DOHH2 (cell line): ENCODE data around the gene FALEC.

Experiments used
- H3F3A ChIP-seq: fragments of 200-600 bp; sonication (generic), shearing (Covaris generic); 2 replicates; pipeline ENCODE4 v1.6.0; 2016; ENCODE audit warnings: antibody characterized with exemption, mild to moderate bottlenecking; ENCODE audit not compliant: control insufficient read depth, insufficient read depth
- H3K27ac ChIP-seq: fragments of 200-600 bp; sonication (generic); 2 replicates; pipeline ENCODE4 v1.5.1; 2014; ENCODE audit warnings: low read depth, mild to moderate bottlenecking, low read length, moderate library complexity
- H3K27me3 ChIP-seq: fragments of 200-600 bp; sonication (generic); 2 replicates; pipeline ENCODE4 v1.6.1; 2014; ENCODE audit warnings: mild to moderate bottlenecking, low read length, mixed read lengths; ENCODE audit not compliant: control insufficient read depth
- H3K36me3 ChIP-seq: fragments of 200-600 bp; sonication (generic); 2 replicates; pipeline ENCODE4 v1.6.1; 2014; ENCODE audit warnings: mild to moderate bottlenecking, low read length, moderate library complexity, mixed read lengths; ENCODE audit not compliant: control insufficient read depth
- H3K4me1 ChIP-seq: fragments of 200-600 bp; sonication (generic); 2 replicates; pipeline ENCODE4 v1.6.1; 2014; ENCODE audit warnings: mild to moderate bottlenecking, low read length, mixed read lengths; ENCODE audit not compliant: control insufficient read depth
- H3K4me2 ChIP-seq: fragments of 200-600 bp; sonication (generic); 2 replicates; pipeline ENCODE4 v1.6.0; 2014; ENCODE audit warnings: mild to moderate bottlenecking, low read length, moderate library complexity
- H3K4me3 ChIP-seq: fragments of 200-600 bp; sonication (generic); 2 replicates; pipeline ENCODE4 v1.5.1; 2014; ENCODE audit warnings: mild to moderate bottlenecking, low read length, mixed read lengths
- H3K79me2 ChIP-seq: fragments of 200-600 bp; sonication (generic); 2 replicates; pipeline ENCODE4 v1.6.1; 2014; ENCODE audit warnings: mild to moderate bottlenecking, low read length, mixed read lengths; ENCODE audit not compliant: control insufficient read depth
- H3K9me2 ChIP-seq: fragments of 200-600 bp; sonication (generic); replicated peaks from 2 replicates; pipeline ENCODE4 v1.6.1; 2014; ENCODE audit warnings: mild to moderate bottlenecking, low read length, mixed read lengths; ENCODE audit not compliant: control insufficient read depth
- H3K9me3 ChIP-seq: fragments of 200-600 bp; sonication (generic); 2 replicates; pipeline ENCODE4 v1.6.1; 2014; ENCODE audit warnings: antibody characterized with exemption, low read length, mixed read lengths; ENCODE audit not compliant: control insufficient read depth, insufficient read depth
- H4K20me1 ChIP-seq: fragments of 200-600 bp; sonication (generic); 2 replicates; pipeline ENCODE4 v1.6.0; 2014; ENCODE audit warnings: low read depth, mild to moderate bottlenecking, antibody characterized with exemption, low read length, moderate library complexity; ENCODE audit not compliant: control insufficient read depth, insufficient read depth
- EZH2phosphoT487 ChIP-seq: fragments of 200-600 bp; sonication (generic); IDR thresholded peaks from 2 replicates; pipeline ENCODE4 v1.6.1; 2017; ENCODE audit warnings: borderline replicate concordance, mild to moderate bottlenecking, antibody characterized with exemption, low read length, moderate library complexity, mixed read lengths
- TF ChIP-seq, protein P1 (sequence below): fragments of 200-600 bp; sonication (generic); IDR thresholded peaks from one replicate; pipeline ENCODE4 v1.5.1; 2014; ENCODE audit warnings: antibody characterized with exemption, mild to moderate bottlenecking, low read depth, low read length; ENCODE audit not compliant: poor library complexity, severe bottlenecking

Gene FALEC

GRCh38 chr1:150552911-150553289 is 37.3 kb downstream of the FALEC start:
- TF ChIP-seq, protein P1, sequence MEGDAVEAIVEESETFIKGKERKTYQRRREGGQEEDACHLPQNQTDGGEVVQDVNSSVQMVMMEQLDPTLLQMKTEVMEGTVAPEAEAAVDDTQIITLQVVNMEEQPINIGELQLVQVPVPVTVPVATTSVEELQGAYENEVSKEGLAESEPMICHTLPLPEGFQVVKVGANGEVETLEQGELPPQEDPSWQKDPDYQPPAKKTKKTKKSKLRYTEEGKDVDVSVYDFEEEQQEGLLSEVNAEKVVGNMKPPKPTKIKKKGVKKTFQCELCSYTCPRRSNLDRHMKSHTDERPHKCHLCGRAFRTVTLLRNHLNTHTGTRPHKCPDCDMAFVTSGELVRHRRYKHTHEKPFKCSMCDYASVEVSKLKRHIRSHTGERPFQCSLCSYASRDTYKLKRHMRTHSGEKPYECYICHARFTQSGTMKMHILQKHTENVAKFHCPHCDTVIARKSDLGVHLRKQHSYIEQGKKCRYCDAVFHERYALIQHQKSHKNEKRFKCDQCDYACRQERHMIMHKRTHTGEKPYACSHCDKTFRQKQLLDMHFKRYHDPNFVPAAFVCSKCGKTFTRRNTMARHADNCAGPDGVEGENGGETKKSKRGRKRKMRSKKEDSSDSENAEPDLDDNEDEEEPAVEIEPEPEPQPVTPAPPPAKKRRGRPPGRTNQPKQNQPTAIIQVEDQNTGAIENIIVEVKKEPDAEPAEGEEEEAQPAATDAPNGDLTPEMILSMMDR, result no peak
- TF ChIP-seq EZH2phosphoT487, result no peak
- no peaks in the 10 kb centered on the region for H3K9me2 ChIP-seq
- no peaks in the 10 kb centered on the region for H4K20me1 ChIP-seq
- H3K9me3 ChIP-seq, result no peaks in the 10 kb centered on the region
- no peak overlapping the region for H3K4me2 ChIP-seq
- H3K27ac ChIP-seq, result no peak overlapping the region
- H3F3A ChIP-seq, result no peaks in the 10 kb centered on the region
- H3K27me3 ChIP-seq, result peaks cover 35% of the 10 kb centered on the region
- H3K79me2 ChIP-seq, result no peaks in the 10 kb centered on the region
- H3K36me3 ChIP-seq, result no peaks in the 10 kb centered on the region
- H3K4me1 ChIP-seq, result peaks cover 12% of the 10 kb centered on the region
- H3K4me3 ChIP-seq, result no peak overlapping the region

GRCh38 chr1:150553392-150554085 is 38.0 kb downstream of the FALEC start:
- Histone ChIP-seq H3K4me2 (no peak overlapping the region), H3K4me3 (no peak overlapping the region), H3K79me2 (no peaks in the 10 kb centered on the region), H3K27ac (no peak overlapping the region), H3K27me3 (peaks cover 33% of the 10 kb centered on the region), H3K9me3 (no peaks in the 10 kb centered on the region), H3K36me3 (no peaks in the 10 kb centered on the region), H4K20me1 (no peaks in the 10 kb centered on the region), H3K9me2 (no peaks in the 10 kb centered on the region), H3F3A (no peaks in the 10 kb centered on the region), H3K4me1 (peaks cover 10% of the 10 kb centered on the region)
- no peak for TF ChIP-seq EZH2phosphoT487
- TF ChIP-seq, protein P1, result no peak

- Histone ChIP-seq H3K79me2 (no peaks in the 10 kb centered on the region), H4K20me1 (no peaks in the 10 kb centered on the region), H3K27me3 (peaks cover 28% of the 10 kb centered on the region), H3K9me2 (no peaks in the 10 kb centered on the region), H3K4me2 (no peak overlapping the region), H3K4me3 (no peak overlapping the region), H3K27ac (no peak overlapping the region), H3K9me3 (no peaks in the 10 kb centered on the region), H3F3A (no peaks in the 10 kb centered on the region), H3K36me3 (no peaks in the 10 kb centered on the region), H3K4me1 (peaks cover 7% of the 10 kb centered on the region; the same call in 1 of the 2 replicates)
- TF ChIP-seq, protein P1, result no peak
- no peak for TF ChIP-seq EZH2phosphoT487
Observed at GRCh38 chr1:150554086-150554452, 38.5 kb downstream of the FALEC start.
